HG02642 (cell line): Measurements from ENCODE around the gene IDS.
"Not testable (repeated sequence)": the region's sequence is repeated elsewhere in the genome, so short reads cannot be mapped to it uniquely, and the experiment has no call there.

Source experiments
- ATAC-seq: cut with Tn5 transposase; IDR thresholded peaks from one replicate; pipeline ENCODE4 v1.9.1; 2021; ENCODE audit warnings: mild to moderate bottlenecking; ENCODE audit not compliant: unreplicated experiment, poor library complexity

The IDS gene, protein sequence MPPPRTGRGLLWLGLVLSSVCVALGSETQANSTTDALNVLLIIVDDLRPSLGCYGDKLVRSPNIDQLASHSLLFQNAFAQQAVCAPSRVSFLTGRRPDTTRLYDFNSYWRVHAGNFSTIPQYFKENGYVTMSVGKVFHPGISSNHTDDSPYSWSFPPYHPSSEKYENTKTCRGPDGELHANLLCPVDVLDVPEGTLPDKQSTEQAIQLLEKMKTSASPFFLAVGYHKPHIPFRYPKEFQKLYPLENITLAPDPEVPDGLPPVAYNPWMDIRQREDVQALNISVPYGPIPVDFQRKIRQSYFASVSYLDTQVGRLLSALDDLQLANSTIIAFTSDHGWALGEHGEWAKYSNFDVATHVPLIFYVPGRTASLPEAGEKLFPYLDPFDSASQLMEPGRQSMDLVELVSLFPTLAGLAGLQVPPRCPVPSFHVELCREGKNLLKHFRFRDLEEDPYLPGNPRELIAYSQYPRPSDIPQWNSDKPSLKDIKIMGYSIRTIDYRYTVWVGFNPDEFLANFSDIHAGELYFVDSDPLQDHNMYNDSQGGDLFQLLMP

DNA sequence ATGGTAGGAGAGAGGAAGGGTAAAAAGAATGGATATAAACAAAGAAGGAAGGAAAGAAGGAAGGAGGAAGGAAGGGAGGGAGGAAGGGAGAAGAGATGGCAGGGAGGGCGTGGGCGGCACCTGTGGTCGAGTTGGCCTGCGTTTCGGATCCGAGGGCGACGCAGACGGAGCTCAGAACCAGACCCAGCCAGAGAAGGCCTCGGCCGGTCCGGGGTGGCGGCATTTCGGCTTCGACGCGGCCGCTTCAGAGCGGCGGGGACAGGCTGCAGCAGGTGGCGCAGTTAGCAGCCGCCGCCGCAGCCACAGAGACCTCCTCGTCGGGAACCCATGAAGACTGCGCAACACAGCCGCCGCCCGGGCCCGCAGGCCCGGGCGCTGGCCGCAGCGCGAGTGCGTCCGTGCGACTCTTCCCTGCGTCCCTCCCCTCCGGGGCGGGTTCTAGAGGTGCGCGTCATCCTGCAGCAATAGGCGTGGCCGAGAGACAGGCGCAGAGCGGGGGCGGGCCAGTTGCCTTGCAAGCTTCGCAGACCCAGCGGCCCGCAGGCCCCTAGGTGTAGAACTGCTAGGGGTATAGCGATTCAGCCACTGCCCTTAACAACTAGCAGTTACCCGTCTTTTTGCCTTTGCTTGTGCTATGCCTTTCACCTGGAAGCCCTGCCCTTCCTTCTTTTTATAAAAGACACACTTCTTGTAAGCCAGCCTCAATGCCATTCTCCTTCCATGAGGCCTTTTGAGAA lies at the start of gene IDS:
TSS of gene IDS (minus strand) at position 392 of the 737 bp plus-strand sequence. CDS start at position 223, 169 bp downstream.
- ATAC-seq = peak; percentile 77

DNA sequence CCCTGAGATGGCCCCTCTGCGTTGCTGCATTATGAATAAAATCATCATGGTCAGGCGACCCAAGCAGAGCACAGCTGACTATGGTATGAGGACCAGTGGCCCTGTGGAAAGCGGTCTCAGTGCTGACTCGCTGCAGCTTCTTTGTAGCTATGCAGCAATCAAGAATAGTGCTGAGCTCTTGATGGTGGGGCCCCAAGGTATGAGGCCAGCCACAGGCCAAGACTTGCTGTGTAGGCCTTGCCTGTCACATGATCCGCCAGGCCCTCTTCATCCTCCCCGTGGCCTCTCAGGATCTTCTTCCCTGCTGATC lies 46.8 kb upstream of the IDS start:
- not testable (repeated sequence) for ATAC-seq

DNA sequence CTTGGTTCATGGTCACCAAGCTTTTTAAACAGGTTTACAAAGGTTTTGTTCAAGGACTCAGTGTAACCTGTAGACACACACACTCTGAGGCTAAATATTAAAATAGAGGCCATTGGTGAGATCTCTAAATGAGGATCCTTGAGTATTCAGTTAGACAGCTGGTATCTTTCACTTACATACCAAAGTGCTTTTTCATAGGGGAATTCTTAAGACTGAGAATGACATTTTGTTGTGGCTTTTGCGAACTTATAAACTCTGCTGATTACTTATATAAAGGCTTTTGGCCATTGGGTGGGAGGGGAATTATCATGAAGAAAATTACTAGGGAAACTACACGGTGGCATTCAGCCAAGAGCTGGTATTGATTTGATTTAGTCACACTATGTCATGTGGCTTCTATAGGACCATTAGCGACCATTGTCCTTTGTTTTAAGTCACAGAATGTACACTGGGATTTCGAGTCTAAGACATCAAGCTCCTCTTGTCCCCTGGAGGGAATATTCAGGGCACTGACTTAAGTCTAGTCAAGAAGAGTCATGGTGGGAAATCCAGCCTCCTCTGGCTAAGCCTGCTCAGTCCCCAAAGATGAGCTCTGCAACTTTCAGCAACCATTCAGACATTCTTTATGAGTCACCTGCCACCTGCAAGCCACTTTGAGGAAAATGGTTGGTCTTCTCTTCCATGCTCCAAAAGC lies 46.3 kb upstream of the IDS start:
- peak; percentile 58 for ATAC-seq

DNA sequence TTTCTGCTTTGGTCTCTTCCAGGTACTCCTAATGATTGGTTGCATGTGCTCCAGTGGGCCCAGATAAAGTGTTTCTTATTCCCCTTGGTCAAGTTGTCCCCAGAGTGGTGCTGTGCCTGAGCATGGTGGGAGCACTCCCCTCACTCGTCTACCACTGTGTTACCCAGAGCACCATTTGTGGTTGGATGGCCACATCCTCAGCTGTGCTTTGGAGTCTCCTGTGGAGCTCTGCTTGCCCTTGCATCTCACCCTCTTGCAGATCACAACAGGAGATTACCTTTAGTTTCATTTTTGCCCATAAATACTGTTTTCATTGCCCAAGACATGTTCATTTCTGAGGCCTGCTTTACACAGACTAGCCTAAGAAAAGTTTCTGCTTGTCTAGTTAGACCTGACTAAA lies 45.3 kb upstream of the IDS start:
- ATAC-seq = not testable (repeated sequence)

DNA sequence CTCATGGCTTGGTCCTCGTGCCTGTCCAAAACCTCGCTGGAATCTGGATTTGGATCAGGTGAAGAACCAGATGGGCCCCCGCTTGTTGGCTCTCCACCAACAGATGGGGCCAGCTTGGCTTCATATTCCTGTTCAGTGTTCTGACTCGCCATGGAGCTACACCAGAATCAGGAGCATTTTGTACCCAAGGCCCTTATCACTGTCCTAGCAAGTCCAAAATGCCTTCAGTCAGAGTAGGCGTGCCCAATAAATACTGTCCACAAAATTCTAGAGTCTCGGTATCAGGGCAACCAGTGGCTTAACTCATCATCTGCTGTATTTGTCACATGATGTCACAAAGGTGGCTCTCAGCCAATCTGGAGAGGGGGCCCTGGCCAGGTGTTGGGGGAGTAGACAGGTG lies 44.6 kb upstream of the IDS start, which contains the start of gene HSFX3:
TSS of gene HSFX3 (minus strand) at position 224 of the 400 bp plus-strand sequence. CDS start at position 152, 72 bp downstream.
- not testable (repeated sequence) for ATAC-seq

DNA sequence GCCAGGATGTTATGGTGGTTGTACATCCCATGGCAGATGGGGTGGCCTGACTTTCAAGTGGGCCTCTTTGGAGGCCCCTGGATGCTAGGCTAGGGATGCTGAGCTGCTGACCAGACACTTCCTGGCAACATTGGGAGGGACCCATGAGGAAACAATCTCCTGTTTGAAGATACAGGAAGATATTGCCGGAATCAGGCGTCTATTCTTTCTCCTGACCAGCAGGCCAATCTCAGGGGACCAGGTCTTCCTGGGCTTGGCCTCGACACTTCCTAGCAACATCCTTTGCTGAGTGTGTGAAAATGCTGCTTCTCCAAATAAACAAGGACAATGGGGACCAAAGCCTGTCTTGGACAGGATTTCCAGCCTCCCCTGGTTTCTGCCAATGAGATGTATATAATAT lies 42.7 kb upstream of the IDS start:
- not testable (repeated sequence) for ATAC-seq

DNA sequence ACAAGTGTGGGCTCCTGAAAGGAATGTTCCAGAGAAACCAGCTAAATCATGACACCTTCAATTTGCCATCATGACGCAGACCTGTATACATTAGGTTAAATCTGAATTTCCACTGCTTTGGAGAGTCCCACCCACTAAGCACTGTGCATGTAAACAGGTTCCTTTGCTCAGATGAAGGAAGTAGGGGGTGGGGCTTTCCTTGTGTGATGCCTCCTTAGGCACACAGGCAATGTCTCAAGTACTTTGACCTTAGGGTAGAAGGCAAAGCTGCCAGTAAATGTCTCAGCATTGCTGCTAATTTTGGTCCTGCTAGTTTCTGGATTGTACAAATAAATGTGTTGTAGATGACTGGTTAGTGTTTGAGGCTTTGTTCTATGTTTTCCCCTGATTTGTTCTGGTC lies 41.9 kb upstream of the IDS start:
- not testable (repeated sequence) for ATAC-seq

DNA sequence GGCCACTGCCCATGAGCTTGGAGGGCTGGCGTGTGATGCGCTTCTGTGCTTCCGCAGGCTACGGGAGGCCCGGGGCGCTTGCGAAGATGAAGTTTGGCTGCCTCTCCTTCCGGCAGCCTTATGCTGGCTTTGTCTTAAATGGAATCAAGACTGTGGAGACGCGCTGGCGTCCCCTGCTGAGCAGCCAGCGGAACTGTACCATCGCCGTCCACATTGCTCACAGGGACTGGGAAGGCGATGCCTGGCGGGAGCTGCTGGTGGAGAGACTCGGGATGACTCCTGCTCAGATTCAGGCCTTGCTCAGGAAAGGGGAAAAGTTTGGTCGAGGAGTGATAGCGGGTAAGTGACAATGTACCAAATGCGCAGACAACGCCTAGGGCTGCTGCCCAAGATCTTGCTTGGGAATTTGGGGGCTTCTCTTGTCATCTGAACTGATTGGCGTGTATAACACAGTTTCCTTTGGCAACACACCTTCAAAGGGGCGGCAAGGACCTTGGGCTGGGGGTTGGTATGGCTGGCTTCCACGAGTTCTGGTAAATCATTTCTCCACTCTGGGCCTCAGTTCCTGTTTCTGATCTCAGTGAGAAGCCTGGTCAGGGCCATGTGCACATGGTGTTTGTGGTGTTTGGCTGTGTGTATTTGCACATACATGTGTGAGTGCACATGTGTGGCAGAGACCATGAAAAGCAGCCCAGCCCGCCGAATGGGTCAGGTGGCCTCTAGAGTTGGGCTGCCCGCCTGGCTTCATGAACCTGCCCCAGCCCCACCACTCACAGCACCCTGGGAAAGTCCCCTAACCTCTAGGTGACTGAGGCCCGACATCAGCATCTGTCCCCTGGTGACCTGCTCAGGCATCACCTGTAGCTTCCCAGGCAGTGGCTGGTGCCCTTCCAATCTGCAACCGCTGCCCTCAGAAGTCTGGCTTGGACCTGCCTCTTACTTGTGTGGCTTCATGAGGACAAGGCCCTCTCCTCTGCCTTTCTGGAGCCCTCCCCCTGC lies 40.7 kb upstream of the IDS start:
- not testable (repeated sequence) for ATAC-seq

DNA sequence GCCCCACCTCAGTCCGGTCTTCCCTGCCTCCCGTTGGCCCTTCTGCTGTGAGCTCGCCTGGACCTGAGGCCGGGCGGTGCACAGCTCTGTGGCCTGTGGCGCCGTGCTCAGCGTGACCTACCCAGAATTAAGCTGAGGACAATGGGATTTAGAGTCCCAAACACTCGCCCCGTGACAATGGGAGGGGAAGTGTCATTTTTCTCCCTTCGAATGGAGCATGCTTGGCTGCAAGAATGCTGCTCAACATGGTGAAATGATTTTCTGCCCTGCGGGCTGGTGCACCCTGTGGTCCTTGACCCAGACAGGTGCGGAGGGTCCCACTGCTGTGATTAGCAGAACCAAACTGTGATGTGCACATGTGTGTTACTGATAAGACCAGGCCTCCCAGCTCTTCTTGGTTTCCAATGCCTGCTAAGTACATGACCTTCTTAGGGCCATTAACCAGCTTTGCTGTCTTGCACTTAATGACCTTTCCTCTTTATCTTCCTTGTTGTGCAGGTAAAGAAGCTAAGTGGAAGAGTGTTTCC lies 36.5 kb upstream of the IDS start:
- no peak for ATAC-seq

DNA sequence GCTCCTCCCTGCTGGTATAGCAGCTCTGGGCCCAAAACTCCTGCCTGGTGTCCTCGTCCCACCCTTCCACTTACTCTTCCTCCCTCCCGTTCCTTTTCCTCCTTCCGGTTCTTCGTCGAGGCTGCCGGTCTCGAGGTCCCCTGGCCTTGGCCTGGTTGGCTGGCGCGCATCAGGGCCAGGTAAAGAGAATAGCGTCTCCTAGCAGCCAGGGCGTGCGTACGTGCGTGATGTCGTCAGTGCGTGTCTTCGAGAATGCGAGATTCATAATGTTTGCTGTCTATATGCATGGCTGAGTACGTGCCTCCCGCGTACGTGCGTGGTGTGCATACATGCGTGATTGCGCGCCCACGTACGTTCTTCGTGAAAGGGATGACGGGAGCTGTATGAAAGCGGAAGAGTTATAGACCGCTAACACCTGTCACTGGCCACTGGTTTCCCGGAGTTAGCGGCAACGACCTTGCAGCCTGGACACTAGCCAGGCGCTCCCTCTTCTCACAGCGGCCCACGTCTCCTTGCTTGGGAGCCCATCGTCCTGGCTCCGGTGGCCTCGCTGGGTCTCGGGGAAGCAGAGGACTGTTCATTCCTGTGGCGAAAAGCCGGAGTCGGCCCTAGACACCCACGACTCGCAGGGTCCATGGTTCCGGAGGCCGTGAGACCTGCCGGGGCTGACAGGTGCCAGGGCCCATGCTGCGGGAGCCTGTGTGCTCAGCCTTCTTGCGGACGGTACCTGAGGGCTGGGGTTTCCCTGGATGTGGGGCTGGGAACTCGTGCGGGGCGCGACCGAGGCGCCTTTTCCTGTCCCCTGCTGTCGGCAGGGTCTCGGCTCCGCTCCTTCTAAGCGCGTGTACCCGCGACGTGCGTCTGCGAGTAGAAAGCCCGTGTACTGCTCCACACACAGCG lies 35.8 kb upstream of the IDS start, which contains the start of gene EOLA1:
TSS of gene EOLA1 (plus strand) at position 392 of the 900 bp plus-strand sequence. CDS start 4,619 bp downstream, outside the sequence.
- ATAC-seq = peak; percentile 83

DNA sequence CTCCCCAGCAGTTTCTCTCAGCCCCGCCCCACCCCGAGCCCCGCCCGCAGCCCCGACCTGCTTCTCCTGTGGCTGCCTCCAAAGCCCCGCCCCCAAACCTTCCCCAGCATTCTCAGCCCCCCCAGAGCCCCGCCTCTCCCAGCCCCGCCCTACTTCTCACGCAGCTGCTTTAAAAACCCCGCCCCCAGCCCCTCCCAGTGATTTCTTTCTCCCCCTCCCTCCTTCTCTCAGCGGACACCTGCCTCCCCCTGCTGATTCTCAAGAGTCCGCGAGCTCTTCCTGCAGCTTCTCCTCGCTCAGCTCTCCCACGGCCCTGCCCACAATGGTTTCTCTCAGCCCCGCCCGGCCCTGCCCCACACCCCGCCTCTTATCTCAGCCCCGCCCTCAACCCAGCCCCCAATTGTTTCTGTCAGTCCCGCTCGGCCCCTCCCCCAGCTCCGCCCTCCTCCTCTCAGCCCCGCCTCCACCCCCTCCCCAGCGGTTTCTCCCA lies 35.1 kb upstream of the IDS start:
- peak; percentile 12 for ATAC-seq

DNA sequence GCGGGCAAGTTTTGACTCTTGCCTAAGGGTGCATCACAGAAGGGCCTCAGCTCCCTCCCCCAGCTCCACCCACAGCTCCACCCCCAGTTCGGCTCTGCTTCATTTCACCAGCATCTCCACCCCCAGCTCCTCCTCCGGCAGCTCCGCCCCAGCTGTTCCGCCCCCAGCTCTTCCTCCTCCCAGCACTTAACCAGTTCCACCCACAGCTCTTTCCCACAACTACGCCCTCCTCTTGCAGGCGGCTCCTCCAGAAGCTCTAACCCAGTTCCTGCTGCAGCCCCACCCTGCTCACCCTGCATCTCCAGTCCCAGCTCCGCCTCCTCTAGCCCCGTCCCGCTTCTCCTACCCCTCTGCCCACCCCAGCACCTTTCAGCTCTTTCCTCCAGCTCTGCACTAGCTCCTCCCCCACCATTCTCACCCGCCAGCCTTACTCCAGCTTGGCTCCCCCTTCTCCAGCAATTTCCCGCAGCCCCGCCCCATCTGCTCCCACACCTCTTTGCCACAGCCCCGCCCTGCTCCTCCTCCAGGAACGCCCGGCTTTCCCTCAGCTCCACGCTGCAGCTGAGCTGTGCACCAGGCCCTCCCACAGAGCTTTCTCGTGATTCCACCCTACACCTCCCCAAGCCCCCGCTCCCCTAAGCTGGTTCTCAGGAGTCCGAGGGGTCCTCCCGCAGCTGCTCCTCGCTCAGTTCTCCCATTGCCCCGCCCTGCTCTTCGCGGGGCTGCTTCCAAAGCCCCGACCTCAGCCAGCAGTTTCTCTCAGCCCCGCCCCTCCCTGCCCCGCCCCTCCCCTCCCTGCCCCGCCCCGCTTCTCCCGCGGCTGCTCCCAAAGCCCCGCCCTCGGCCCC lies 34.4 kb upstream of the IDS start:
- ATAC-seq = peak; percentile 55

DNA sequence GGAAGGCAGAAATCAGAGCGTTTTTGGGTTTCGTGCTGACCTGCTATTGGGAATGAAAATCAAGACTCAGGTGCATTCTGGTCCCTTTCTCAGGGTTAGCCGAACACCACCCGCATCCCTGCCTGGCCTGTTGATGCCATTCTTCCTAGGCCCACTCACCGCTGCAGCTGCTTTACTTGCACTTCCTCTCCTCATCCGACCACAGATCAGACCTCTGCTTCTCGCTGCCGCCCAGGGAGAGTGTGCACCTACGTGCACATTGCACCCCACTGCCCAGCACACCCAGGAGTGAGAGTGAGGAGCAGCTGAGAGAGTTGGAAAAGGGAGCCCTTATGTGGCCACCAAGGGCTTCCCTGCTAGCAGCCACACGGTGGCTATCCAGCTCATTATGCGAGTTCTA lies 32.4 kb upstream of the IDS start:
- ATAC-seq = not testable (repeated sequence)

DNA sequence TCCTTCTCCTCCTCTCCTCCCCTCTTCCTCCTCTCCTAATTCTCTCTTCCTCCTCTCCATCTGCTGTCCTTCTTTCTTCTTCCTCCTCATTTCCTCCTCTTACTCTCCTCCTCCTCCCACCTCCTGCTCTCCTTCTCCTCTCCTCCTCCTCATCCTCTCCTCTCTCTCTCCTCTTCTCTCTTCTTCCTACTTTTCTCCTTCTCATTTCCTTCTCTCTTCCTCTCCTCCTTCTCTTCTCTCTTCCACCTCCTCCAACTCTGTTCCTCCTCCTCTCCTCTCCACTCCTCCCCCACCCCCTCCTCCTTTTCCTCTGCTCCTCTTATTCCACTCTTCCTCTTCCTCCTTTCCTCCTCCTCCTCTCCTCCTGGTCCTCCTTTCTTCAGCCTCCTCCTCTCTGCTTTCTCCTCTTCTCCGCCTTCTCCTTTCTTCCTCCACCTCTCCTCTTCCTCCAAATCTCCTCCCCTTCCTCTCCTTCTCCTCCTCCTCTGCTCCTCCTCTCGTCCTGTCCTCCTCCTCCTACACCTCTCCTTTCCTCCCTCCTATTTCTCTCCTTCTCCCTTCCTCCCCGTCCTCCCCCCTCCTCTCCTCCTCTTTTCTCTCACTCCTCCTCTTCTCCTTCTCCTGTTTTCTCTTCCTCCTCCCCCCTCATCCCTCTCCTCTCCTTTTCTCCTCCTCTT lies 30.0 kb upstream of the IDS start:
- not testable (repeated sequence) for ATAC-seq

DNA sequence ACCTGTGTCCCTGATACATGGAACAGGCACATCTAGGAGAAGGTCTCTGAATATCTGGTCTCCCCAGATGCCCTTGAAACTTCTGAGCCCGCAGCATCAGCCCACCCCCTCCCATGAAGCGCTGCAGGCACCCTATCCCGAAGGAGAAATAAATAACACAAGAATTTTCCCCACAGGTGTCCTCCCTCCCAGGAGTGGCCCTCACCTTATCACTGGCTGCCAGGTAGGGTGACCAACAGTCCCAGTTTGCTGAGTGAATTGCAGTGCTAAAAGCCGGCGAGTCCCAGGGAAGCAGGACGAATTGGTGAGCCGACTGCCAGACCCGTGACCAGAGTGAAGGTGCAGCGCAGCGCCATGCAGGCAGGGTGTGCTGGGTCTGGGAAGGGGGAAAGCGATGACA lies 28.9 kb upstream of the IDS start:
- not testable (repeated sequence) for ATAC-seq

DNA sequence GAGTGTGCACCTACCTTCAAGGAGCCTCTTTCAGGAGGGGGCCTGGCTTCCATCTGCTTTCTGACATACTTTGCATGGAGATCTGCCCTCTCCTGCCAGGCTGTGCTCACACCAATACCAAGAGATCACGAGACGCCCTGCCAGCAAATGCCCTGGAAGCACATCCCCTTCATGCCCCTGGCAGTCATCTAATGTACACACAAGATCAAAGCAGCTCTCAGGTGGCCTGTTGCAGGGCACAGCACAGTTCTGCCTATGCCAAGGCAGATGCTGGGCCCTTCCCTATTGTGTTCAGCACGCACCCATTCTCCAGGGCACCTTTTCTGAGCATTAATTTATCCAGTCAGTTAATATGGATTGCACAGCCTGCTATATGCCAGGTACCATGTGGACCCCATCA lies 27.8 kb upstream of the IDS start:
- ATAC-seq = not testable (repeated sequence)
